ENCODE measurements around the gene ARL2.

The ARL2 gene

DNA sequence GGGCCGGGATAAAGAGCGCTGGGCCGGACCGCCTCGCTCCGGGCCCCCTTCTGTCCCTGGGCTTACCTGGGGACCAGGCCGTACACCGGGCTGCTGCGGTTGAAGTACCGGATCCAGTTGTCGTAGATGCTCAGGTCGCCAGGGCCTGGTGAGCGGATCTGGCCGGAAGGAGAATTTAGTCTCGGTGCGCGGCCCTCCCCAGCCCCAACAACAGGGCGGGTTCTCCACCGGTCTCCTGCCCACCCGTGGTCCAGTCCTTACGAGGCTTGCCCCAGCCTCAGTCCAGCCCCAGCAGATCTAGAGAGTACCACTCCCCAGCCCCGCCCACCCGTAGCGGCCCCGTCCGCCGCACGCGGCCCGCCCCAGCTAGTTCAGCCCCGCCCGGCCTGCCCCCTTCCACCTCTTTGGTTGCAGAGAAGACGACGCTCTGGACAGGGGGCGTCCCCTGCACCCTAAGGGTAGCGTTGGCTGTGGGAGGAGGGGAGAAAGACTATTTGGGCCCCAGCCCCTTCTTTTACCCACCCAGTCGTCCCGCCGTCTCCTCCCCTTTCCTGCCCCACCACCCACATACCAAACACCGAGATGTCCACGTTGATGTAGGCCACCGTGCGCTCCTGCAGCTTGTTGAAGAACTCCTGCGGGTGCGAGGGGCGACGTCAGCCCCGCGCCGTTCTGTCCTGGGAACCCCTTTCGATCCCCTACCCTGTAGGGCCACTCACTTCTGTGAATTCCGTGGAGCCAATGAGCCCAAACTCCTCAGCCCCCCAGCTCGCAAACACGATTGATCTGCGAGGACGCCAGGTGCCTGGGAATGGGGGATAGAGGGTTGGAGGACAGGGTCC, 33.8 kb downstream of the ARL2 start:
- DNase-seq = no peak

DNA sequence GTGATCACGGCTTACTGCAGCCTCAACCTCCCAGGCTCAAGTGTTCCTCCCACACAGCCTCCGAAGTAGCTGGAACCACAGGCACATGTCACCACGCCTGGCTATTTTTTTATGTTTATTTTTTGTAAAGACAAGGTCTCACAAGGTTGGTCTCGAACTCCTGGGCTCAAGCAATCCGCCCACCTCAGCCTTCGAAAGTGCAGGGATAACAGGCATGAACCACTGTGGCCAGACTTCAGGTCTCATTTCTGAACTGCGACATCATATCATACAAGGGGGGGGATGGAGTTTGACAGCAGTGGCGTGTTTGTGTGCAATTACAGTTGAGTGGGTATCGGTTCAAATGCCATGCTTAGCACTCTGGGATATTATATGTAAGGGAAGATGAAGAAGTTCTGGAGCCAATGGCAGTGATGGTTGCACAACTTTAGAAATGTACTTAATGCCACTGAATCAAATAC, 37.5 kb downstream of the ARL2 start:
- no peak for DNase-seq

DNA sequence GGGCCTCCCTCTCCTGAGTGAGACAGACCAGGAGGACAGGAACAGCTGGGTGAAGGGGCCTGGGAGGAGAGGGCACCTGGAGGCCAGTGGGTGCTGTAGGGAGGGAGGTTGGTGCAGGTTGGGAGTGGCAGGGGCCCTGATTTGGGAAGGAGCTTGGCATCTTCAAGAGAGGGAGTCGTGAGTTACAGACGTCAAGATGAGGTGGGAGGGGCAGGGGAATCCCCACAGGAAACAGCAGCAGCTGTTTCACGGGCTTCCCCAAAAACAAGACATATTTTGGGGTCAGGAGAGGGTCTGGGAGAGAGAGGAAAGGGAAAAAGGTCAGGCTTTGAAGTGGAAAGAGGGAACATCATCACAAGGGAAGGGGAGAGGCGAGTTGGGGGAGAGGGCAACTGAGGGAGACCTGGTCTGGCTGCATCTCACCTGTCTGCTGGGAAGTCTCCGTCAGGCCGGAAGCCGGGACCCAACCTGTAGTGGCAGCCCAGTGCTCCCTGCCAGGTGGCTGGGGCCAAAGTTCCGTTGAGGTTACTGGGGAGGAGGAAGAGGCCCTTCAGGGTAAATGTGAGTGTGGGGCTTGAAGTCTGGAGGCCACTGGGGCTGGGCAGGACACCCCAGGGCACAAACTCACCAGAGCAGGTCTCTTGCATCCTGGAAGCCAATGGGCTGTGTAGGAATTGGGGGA, 40.0 kb downstream of the ARL2 start:
- no peak for DNase-seq

GRCh38 chr11:65055538-65055937, 41.6 kb downstream of the ARL2 start:
- no peak for DNase-seq

DNA sequence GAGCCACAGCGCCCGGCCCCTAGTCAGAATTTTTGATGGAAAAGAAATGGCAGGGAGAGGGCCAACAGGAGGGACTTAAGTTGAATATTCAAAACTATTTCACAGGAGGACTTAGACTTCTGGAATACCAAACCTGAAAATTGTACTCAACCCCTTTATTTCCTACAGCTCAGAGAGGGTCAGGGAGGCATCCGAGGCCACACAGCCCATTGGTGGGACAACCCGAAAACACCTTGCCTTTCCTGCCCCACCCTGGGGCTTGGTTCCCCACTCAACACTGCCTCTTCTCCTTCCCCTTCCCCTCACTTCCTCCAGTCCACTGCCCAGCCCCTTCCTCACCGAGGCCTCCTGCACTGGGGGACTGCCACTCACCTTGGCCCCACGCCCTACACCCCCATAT, 43.0 kb downstream of the ARL2 start:
- DNase-seq = no peak

DNA sequence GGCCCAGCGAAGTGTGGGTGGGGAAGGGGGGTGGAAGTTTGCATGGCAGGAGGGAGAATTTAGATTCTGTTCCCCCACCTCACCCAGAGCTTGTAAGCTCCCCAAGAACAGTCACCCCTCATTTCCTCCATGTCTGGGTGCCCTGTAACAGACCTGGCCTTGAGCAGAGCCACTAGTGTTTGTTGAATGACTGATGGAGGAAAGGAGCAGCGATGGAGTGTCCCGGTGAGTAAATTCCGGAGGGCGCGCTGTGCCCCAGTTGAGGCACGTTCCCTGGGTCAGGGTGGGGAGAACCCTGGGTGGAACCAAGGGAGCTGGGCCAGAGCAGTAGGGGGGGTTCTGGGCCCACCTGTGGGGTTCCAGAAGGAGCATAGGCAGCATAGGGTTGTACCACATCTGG, 43.6 kb downstream of the ARL2 start:
- DNase-seq = no peak

DNA sequence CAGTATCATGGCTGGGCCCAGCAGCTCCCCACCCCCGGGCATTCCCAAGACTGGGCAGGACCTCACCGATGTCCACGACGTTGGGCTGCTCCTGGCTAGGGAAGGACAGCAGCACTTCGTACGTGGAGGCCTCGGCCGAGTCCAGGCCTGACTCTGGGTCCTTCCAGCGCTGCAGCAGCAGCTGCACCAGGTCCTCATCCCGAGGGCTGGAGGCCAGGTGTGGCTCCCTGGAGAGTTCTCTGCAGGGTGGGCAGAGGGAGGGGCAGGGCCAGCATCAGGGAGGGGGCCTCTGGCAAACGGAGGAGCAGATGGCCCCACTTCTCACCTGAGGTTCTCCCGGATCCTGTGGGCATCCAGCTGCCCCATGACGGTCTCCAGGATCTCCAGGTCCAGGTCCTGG, 44.1 kb downstream of the ARL2 start:
- DNase-seq = no peak

DNA sequence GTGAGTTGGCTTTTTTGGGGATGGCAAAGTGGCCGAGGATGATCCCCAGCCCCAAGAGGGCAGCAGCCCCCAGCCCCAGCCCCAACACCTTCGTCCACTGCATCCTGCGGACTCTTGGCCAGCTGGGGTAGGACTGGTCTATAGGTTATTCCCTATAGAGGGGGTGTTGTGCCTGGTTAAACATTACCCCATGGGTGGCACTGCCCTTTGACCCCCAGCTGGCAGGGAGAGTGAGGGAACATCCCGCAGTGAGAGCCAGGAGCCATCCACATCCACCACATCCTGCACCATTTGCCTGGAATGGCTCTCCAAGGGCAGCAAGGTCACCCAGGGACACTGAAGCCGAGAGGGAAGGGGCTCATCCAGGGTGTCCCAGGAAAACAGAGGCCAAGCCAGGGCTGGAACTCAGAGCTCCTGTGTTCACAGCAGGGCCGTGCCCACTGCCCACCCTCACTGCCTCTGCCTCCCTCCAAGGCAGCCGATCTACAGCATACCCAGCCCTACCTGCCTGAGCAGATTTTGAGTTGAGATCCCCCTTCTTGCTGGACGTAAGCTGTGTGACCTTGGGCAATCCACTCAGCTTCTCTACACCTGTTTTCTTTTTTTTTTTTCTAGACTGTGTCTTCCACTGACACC, 44.6 kb downstream of the ARL2 start, which contains the start of gene NAALADL1:
TSS of gene NAALADL1 (minus strand) at position 135 of the 636 bp plus-strand sequence. CDS start at position 103, 32 bp downstream.
- no peak for DNase-seq

DNA sequence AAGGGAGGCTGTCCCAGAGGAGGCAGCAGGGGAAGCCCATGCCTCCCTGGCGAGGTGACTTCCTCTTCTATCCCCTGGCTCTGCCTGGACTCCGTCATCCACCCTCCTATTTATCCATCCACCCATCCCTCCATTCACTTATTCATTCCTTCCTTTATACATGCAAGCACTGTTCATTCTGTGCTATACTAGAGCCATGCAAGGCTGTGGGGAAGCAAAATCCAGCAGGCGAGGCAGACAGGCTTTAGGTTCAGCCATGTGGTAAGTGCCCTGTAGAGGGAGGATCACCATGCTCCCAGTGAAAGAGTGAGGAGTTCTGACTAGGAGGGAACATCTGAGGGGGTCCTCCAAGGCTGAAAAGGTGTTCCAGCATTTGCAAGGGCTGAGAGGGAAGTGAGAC, 45.6 kb downstream of the ARL2 start:
- no peak for DNase-seq

DNA sequence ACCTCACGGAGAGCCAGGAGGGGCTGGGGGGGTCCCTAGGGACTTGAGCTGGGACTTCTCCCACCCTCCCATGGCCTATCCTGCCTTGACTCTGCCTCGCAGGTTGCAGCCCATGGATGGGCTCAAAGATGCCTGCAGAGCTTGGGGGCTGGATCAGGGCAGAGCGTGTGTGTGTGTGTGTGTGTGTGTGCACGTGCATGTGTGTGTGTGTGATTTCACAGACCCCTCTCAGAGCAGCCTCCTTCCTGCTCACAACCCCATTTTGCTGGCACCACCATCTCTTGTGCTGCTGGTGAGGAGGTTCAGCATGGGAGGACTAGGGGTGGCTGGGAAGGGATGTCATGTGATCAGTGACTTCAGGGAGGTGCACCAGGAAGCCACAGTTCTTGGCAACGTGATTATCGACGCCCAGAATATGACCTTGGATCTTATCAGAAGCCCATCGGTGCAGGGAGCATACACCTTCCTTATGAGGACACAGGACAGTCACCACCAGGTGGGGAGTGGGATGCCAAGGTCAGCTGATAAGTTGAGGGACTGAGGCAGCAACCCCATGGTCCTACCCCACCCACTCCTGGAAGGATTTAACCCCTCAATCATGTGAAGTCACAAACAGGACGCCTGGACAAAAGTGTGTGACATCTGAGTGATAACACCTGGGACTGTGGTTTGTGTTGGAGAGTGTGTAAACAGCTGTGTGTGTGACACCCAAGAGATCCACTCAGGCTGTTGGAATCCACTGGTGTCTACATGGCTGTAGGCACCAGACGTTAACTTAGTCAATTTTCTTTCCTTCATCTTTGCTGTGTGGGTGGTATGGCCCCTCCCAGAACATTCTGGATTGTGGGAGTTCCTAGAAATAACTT, 46.2 kb downstream of the ARL2 start:
- no peak for DNase-seq

DNA sequence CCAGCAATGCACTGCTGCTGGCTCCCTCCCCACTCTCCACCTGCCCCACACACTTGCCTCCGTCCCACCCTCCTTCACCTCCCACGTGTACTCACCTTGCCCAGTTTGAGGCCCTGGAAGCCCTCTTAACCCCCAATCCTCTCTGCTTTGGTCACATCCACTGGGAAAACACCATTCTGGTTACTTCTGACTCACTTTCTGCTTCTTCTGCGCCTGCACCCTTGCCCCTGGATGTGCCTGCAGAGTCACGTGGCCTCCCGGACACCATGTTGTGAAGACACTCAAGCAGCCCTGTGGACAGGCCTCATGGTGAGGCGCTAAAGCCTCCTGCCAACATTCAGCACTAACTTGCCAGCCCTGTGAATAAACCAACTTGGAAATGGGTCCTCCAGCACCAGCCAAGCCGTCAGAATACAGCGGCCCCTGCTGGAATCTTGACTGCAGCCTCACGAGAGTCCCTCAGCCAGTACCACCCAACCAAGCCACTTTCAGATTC, 47.0 kb downstream of the ARL2 start:
- no peak for DNase-seq

DNA sequence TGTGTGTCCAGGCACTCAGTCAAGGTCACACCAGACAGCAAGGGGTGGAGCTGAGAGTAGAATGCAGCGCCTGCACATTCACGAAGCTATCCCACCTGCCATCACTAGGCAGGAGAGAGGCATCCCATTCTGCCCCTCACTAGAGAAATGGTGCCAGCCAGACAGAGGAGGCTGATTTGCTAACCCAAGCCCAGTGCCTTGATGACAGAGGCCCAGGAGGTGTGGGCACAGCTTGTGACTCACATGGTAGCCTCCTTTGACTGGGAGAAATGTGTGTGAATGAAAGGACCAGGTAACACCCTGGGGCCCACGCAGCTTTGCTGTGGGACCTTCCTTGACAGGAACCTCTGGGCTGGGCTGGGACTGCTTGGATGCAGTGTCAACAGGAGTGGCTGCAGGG, 49.6 kb downstream of the ARL2 start:
- no peak for DNase-seq

GRCh38 chr11:65064847-65065240, 50.9 kb downstream of the ARL2 start:
- no peak for DNase-seq

DNA sequence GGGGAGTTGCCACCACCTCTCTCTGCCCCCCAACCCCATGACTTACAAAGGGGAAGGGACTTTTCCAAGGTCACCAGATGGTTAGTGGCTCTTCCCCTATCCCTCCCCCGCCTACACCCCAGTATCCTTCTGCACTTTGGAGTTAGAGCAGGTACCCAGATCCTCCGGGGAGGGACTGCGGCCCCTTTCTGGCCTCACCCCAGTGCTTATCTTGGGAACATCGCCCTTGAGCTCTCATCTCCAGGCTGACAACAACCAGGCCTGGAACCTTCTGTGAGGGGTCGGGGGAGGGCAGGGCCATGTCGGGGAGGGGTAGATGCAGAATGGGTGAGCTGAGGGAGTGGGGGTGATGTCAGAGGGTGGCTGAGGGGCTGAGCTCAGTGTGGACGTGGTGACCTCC, 51.9 kb downstream of the ARL2 start:
- DNase-seq = no peak

DNA sequence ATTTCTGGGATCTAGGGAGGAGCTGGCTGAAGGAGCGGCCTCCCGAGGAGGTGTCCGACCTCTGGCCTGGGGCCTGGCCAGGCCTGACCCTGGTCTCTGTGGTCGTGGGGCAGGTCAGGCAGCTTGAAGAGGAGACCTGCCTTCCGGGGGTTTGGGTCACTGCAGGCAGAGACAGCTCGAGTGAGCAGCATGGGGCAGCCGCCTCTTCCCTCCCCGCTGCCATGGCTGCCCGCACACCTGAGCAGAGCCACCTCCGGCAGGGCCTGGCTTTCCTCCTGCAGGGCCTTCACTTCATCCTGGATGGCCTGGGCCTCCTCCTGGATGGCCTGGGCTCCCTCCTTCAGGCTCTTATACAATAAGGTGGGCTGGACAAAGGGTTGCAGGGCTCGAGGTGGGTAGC, 52.4 kb downstream of the ARL2 start:
- DNase-seq = no peak

DNA sequence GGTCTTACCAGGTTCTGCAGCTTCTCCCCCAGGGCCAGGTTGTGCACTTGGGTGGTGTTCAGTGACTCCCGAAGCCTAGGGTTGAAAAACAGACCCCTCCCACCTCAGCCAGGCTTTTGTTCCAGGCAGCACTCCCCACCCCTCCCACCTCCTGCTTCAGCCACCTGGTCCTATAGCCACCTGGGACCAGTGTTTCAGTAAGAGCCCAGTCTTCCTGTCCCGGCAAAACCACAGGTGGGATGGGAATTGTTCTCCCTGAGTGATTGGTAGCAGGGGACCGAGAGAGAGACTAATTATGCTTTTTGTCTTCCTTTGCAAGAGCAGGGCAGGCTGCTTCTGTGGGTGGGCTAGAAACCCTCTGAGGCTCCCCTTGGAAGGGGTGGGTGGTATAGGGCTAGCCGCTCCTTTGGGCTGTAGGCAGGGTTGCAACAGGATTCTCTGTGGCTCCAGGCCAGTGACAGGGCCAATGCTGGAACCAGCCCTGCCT, 52.9 kb downstream of the ARL2 start:
- no peak for DNase-seq

DNA sequence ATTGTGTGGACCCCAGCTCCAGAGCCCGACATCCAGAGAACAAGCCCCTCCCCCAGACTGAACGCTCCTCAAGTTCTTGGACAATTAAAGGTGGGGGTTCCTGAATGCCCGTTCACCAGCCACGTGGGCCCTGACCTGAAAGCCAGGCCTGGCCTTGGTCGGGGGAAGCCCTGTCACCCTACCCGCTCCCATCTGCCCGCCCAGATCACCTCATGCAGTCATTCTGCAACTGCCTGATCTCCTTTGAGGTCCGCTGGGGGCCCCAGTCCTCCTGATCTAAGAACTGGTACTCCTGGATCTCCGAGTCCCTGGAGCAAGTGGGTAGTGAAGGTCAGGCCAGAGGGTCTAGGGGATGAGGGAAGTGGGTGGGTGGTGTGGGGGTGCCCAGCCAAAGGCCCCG, 53.5 kb downstream of the ARL2 start:
- no peak for DNase-seq

DNA sequence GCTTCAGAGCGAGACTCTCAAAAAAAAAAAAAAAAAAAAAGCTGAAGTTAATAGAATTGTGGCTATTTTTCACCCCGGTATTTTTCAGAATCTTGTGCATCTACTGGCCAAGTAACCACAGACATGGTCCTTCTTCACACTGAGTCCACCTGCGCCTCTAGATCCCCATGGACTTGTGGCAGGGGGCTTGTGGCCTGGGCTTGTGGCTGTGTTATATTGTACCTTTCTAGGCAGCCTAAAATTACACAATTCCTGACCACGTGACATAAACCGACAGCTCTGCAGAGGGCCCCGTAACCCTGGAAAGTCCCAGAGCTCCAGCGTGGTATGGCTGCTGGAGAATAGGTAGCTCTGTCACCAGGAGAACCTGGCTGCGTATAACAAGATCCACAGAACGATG, 55.3 kb downstream of the ARL2 start:
- no peak for DNase-seq

Measured in SW 1271 (cell line).